ENCODE results near the gene PLD2.
"Not testable (repeated sequence)": the region's sequence is repeated elsewhere in the genome, so short reads cannot be mapped to it uniquely, and the experiment has no call there.

PLD2 gene

DNA sequence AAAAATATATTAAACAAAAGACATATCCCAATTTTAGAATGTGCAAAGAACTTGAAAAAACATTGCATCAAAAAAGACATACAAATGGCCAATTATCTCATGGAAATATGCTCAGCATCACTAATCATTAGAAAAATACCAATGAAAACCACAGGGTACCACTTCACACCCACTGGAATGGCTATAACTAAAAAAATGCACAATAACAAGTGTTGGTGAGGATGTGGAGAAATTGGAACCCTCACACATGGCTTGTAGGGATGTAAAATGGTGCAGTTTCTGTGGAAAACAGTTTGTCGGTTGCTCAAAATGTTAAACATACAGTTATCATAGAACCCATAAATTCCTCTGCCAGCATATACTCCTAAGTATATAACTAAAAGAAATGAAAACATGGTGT is 11.8 kb upstream of the PLD2 start:
- no peak for DNase-seq

DNA sequence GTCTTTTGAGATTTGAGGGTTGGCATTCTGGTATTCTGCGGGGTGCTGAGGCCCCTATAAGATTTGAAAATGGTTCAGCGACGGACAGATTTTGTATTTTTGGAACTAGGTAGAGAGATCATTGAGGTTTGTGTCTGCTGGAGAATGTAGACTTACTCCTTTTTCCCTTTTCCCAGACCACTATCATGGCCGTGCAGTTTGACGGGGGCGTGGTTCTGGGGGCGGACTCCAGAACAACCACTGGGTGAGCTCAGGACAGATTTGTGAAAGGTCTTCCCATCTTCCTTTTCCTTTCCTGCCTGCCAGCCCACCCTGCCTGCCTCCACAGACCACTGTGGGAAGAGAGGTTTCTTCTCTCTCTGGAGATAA is 10.4 kb upstream of the PLD2 start:
- DNase-seq: no peak

DNA sequence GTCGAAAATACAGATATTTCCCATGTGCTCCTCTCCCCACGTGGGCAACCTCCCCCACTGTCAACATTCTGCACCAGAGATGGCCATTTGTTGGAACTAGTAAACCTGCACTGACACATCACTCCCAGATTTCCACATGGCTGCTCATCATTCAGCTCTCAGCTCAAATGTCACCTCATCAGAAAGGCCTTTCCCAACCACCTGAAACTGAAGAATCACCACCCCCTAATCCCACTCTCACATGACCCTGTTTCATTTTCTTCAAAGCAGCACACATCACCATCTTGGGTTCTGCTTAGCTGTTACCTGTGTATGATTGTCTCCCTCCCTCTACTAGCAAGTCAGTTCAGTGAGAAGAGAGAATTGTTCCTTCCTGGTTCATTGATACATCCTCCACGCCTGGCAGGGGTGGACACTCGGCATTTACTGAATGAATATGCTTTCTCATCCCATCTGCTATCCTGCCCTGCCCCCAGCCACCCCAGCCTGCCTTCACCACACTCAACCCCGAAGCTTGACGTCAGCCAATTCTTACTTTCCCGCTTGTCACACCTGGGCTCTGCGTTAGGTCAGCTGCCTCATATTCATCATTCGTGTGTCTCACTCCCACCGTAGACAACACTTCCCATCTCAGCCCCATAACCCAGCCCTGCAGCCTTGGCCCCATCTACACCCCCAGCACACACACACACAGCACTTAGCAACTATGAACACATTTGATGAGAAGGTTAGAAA is 6.3 kb upstream of the PLD2 start:
- no peak for DNase-seq

DNA sequence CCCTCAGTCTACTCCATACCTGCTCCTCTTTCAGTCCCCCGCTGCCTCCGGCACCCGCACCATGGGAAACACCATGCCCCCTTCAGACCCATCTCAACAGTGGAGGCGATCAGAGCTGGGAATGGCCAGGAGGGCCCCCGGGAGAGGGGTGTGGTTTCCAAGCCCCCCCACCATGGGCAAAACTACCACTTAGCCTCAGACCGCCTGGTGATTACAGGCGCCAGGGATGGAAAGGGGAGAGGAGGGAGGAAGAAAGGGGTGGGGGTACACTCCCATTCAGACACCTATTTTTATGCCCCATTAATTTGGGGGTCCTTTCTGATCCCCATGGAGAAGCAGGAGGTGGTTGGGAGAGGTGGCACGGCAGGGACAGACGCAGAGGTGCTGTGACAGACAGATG is 4.7 kb upstream of the PLD2 start, which contains the start of gene C17orf114:
C17orf114 (minus strand) TSS at position 101 of the 400 bp plus-strand sequence.
- no peak for DNase-seq

DNA sequence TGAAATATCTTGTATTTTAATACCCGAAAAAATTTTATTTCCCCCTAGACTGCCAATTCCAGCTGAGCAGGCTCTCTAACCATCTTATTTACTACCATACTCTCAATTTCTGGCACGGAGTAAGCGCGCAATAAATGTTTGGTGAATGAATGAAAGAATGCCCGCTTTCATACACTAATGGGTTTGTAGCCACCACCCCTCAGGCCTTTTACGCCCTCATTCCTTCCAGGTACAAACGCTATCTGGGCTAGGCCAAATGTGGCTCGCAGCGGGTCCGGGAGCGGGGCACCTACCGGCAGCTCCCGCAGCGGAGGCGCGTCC is 536 bp upstream of the PLD2 start:
- no peak for DNase-seq

- no peak for DNase-seq
Measured at GRCh38 chr17:4807605-4808377, 839 bp downstream of the PLD2 start.

DNA sequence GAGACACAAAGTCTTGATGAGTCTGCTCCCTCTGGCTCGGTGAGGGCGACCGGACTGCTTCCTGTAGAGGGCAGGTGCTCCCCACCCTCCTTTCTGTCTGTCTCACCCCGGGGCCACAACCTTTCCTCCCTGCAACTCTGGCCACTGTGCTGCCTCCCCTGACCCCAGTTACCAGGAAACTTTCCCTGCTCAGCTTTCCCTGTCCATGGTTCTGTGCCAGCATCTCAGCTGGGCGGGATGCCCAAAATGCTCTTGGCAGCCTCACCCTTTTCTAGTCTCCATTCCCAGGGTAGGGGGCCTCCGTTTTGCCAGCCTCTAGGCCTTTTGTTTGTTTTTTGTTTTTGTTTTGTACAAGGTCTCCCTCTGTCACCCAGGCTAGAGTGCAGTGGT is 1.4 kb downstream of the PLD2 start:
- DNase-seq: no peak

DNA sequence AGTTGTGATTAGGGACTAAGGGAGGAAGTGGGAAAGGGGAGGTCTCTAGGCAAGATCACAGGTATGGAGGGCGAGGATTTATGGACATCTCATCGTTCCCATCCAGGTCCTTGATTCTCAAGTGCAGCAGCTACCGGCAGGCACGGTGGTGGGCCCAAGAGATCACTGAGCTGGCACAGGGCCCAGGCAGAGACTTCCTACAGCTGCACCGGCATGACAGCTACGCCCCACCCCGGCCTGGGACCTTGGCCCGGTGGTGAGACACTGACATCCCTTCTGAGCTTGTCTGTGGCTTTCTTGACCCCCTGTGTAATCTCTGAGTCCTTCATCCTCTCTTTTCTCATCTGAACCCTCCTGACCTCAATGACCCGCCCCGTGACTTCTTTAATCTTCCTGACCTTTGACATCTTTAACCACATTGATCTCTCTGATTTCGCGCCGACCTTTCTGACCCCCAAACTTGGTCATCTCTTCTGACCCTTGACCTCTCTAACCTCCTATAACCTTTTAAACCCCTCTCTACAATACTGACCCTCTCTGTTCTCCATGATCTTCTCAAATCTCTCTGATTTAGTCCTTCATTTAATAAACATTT is 3.8 kb downstream of the PLD2 start:
- no peak for DNase-seq

DNA sequence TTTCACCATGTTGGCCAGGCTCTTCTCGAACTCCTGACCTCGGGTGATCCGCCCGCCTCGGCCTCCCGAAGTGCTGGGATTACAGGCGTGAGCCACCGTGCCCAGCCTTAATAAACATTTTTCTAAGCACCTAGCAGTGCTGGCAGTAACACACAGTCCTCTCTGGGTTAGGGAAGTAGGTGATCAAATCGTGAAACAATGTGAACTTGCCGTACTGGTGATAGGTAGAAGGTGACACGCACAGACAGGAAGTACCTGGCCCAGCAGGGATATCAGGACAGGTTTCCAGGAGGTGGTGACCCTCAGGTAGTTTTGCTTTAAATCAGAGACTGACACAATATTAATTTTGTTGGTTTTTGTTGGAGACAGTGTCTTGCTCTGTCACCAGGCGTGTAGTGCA is 4.5 kb downstream of the PLD2 start:
- DNase-seq: no peak

DNA sequence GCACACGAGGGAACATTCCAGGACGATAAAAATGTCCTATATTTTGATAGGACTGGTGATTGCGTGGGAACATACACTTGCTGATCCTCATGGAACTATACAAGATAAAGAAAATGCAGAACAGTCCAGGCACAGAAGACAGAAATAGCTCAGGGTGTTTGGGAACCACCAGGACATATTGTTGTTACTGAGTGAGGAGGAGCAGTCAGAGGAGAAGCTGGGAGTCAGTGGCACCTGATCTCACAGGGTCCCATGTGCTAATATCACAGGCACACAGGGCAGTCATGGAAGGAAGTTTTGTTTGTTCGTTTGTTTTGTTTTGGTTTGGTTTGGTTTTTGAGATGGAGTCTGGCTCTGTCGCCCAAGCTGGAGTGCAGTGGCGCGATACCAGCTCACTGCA is 5.7 kb downstream of the PLD2 start:
- no peak for DNase-seq

GRCh38 chr17:4815043-4815675 is 8.2 kb downstream of the PLD2 start:
- no peak for DNase-seq

GRCh38 chr17:4816826-4817225 is 9.9 kb downstream of the PLD2 start:
- no peak for DNase-seq

DNA sequence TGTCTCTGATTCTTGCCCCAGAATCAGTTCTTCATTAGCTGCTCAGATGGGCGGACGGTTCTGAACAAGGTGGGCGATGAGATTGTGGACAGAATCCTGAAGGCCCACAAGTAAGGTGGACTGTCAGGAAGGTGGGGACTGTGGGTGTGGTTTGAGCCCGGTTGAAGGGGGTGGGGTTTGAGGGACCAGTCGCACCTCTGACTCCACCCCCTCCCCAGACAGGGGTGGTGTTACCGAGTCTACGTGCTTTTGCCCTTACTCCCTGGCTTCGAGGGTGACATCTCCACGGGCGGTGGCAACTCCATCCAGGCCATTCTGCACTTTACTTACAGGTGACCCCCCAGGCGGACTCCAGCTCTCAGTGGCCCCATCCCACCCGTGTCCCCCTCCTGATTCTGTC is 11.3 kb downstream of the PLD2 start:
- no peak for DNase-seq

- DNase-seq: no peak
Measured at GRCh38 chr17:4822835-4823234, 15.9 kb downstream of the PLD2 start.

GRCh38 chr17:4823373-4824089 is 16.6 kb downstream of the PLD2 start:
- DNase-seq: no peak

DNA sequence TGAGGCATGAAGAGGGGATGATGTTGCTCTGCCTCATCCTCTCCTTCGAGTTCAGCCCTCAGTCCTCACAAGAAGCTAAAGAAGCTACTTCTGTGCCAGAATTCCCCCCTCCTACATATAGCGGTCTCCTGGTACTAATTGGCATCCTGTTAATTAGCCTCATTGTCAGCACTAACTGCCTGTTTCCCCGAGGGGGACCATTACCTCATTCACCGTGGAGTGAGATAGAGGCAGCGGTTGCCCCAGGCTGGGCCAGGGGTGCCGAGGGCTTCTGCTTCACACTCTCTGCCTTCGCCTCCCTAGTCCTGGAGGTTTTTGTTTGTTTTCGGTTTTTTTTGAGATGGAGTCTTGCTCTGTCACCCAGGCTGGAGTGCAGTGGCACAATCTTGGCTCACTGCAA is 20.4 kb downstream of the PLD2 start:
- DNase-seq: no peak

- not testable (repeated sequence) for DNase-seq
Measured at GRCh38 chr17:4832829-4833177, 25.9 kb downstream of the PLD2 start.

- peak; percentile 40 for DNase-seq
Measured at GRCh38 chr17:4833178-4833940, 26.4 kb downstream of the PLD2 start, which contains the start of gene MINK1. TSS of gene MINK1 (plus strand) at chr17:4833340. CDS start at chr17:4833584, 244 bp downstream.

DNA sequence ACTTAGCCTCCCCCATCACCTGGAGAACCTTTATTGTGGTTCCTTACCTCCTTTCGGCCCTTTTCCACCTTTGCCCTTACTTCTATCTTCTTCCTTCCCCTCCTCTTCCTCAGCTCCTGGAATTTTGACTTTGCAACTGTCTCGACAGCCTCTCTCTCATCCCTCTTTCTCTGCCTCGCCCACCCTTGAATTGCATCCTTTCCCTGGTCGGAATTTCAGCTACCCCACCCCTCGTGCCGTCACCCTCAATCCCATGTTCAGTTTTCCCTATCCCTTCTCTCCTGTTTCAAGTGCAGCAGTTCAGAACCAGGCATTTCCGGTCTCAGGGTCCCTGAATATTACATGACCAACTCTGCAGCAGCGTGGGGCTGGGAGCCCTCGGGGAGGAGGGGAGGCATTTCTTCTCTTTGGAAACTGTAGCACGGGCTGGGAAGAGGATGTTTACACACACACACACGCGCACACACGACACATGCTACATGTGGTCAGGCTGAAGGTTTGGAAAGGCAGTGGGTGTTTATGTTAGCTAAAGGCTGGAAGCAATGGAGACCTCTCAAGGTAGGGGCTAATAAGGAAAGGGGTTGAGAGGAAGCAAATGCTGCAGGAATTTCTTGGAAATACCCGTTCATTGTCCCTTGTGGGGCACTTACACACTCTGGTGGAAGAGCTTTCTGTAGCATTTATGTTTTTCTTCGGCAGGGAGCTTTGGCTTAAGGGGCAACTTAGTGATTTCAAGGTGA is 27.2 kb downstream of the PLD2 start:
- DNase-seq: no peak

GRCh38 chr17:4834681-4835020 is 27.7 kb downstream of the PLD2 start:
- DNase-seq: no peak

GRCh38 chr17:4836221-4836620 is 29.3 kb downstream of the PLD2 start:
- no peak for DNase-seq

All from DMS 273 treated with DMSO at 0.1 percent for 48 hours (cell line).